NCI-H2029 (cell line): Measurements from ENCODE around the gene LIN28B.

Experiments used
- DNase-seq: peaks from one replicate; lab custom pipeline; 2025; lab: John Stamatoyannopoulos, UW

LIN28B gene

GRCh38 chr6:105111871-105112270 lies 155.0 kb downstream of the LIN28B start:
- no peak for DNase-seq

GRCh38 chr6:105112577-105112976 lies 155.7 kb downstream of the LIN28B start:
- no peak for DNase-seq

- DNase-seq, result no peak
Observed at GRCh38 chr6:105113422-105113821, 156.5 kb downstream of the LIN28B start.

GRCh38 chr6:105116150-105116549 lies 159.2 kb downstream of the LIN28B start:
- no peak for DNase-seq

GRCh38 chr6:105120570-105120969 lies 163.7 kb downstream of the LIN28B start:
- no peak for DNase-seq

GRCh38 chr6:105121981-105122380 lies 165.1 kb downstream of the LIN28B start:
- DNase-seq, result peak; percentile 0

- DNase-seq, result no peak
Observed at GRCh38 chr6:105122717-105123116, 165.8 kb downstream of the LIN28B start.
